ENCODE results near the gene ANKRD17. TPM values are rescaled to one million over a fixed set of nuclear protein-coding genes. Genes with fewer than 3 reads are reported as not detected.
A peak's percentile ranks its signal among the peaks of the same experiment; 100 is the strongest.

ANKRD17 gene
- total RNA-seq, 1 donor from 2014 or later: 23.9 TPM

GRCh38 chr4:73137121-73137520 lies 121.5 kb downstream of the ANKRD17 start:
- no peak for ATAC-seq
- DNase-seq (ENCODE audit: low spot score): no peak

GRCh38 chr4:73133784-73134183 lies 124.8 kb downstream of the ANKRD17 start:
- ATAC-seq (no peak), DNase-seq (ENCODE audit: low spot score) (no peak)

DNA sequence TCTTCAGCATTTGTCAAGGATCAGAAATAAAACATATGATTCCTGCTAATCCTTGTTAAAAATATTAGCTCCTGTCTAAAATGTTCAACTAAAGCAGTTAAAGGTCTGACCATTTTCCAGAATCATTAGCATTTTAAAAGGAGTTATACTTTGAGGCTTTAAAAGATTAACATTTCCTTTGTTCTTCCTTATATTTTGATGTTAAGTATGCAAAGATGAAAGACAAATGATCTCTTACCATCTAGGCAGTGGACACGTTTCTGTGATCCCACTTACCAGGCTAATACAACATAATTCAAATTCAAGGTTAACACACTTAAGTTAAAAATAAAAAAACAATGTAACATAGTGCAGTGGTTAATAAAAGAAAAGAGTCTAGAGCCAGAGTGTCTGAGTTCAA lies 127.3 kb downstream of the ANKRD17 start:
- ATAC-seq: no peak
- no peak for DNase-seq (ENCODE audit: low spot score)

- ATAC-seq (no peak), DNase-seq (ENCODE audit: low spot score) (no peak)
Observed at GRCh38 chr4:73129319-73129718, 129.3 kb downstream of the ANKRD17 start.

DNA sequence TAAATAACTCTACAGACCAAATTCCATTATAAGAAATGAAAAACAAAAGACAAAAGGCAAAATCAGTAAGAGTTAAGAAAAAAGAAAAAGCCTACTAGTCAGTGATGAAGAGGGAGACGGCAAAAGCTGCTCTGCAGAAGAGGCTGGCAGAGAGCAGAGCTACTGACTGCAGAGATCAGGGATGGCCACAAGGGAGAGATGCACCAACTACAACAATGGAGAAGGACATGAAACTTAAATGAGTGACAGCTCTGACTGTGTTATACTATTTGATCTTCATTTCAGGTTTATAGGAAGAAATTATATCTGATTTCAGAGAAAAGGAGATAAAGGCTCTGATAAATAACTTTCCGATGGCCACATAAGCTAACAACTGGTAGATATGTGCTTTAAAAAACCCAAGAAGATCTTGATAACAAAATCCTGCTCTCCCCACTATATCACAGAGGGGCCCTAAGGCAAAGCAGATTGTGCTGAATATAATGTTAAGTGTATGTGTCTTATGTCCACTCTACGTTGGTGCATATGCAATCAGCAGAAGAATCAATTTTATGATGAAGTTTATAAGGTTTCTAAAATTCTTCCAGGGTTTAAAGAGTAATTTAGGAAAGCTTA lies 130.7 kb downstream of the ANKRD17 start:
- DNase-seq (ENCODE audit: low spot score): no peak
- peak; percentile 79 for ATAC-seq

- ATAC-seq (no peak), DNase-seq (ENCODE audit: low spot score) (no peak)
Observed at GRCh38 chr4:73109493-73109892, 149.1 kb downstream of the ANKRD17 start.

GRCh38 chr4:73104695-73105094 lies 153.9 kb downstream of the ANKRD17 start:
- DNase-seq (ENCODE audit: low spot score): no peak
- ATAC-seq: peak; percentile 16

GRCh38 chr4:73103799-73104503 lies 154.6 kb downstream of the ANKRD17 start:
- DNase-seq (ENCODE audit: low spot score) (no peak), ATAC-seq (peak; percentile 94)

DNA sequence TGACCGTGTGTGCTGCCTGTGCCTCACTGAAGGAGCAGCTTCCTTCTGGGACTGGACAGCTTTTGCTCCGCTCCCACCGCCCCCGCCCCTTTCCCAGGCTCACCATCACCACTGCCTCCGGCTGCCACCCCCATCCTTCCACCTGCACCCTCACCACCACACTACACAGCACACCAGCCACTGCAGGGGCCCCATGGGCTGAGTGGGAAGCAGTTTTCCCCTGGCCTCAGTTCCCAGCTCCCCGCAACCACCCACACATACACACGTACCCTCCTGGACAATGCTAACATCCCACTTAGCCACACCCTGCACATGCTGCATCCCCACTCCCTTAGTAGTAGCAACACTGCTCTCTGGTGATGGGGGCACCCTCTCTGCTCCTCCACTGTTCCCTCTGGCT lies 159.5 kb downstream of the ANKRD17 start:
- ATAC-seq (no peak), DNase-seq (ENCODE audit: low spot score) (no peak)

DNA sequence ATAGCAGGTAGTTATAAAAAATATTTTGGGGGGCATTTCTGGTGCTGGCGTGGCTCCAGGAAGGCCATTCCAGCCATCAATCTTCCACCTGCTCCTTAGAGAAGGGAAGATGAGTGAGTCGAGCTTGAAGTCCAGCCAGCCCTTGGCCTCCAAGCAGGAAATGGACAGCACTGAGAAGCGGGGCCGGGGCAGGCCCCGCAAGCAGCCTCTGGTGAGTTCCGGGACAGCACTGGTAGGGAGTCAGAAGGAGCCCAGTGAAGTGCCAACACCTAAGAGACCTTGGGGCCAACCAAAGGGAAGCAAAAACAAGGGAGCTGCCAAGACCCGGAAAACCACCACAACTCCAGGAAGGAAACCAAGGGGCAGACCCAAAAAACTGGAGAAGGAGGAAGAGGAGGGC lies 159.9 kb downstream of the ANKRD17 start:
- ATAC-seq (peak; percentile 30), DNase-seq (ENCODE audit: low spot score) (no peak)

GRCh38 chr4:73098016-73098415 lies 160.6 kb downstream of the ANKRD17 start:
- no peak for DNase-seq (ENCODE audit: low spot score)
- no peak for ATAC-seq

DNA sequence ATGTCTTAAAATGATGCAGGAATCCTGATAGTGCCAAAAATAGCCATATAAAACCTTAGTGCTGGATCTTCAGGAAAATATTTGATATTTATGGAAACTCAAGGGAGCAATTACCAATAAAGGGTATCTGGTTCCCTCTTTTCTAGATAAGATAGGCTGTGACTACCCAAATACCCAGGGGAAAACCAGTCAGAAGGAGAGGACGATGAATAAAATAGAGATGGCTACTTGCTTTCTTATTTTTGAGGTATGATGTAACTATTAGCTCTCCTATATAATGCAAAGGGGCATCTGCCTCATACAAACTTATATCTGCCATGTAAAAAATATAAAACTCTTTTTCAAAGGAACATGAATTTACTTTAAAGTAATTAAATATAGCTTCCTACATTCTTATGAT lies 165.7 kb downstream of the ANKRD17 start:
- ATAC-seq: no peak

GRCh38 chr4:73090738-73091137 lies 167.9 kb downstream of the ANKRD17 start:
- ATAC-seq: peak; percentile 31
- no peak for DNase-seq (ENCODE audit: low spot score)

More for the DNA sequence above, 165.7 kb downstream of the ANKRD17 start:
- no peak for DNase-seq (ENCODE audit: low spot score)

GRCh38 chr4:73087871-73088270 lies 170.7 kb downstream of the ANKRD17 start:
- DNase-seq (ENCODE audit: low spot score) (no peak), ATAC-seq (no peak)

- DNase-seq (ENCODE audit: low spot score) (no peak), ATAC-seq (peak; percentile 60)
Observed at GRCh38 chr4:73086095-73086868, 172.3 kb downstream of the ANKRD17 start.

- ATAC-seq (no peak), DNase-seq (ENCODE audit: low spot score) (no peak)
Observed at GRCh38 chr4:73080789-73081188, 177.8 kb downstream of the ANKRD17 start.

DNA sequence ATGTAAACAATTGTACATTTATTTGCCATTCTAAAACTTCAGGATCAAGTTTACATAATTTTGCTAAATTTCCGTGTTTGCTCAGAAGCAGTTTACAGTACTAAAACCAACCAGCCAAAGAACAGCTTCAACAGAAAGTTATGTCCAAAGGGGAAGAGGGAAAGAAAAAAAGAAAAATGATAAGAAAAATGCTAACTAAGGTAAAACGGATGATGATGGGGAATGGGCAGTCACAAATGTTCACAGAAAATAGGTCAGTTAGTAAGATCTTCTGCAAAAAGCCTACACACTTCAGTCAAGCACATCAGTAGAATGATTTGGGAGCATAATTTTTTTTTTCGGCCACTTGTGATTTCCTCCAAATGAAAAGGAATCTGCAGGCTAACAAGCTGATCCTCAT lies 182.8 kb downstream of the ANKRD17 start:
- no peak for ATAC-seq
- no peak for DNase-seq (ENCODE audit: low spot score)

- peak; percentile 29 for ATAC-seq
Observed at GRCh38 chr4:73070074-73070390, 188.6 kb downstream of the ANKRD17 start.

DNA sequence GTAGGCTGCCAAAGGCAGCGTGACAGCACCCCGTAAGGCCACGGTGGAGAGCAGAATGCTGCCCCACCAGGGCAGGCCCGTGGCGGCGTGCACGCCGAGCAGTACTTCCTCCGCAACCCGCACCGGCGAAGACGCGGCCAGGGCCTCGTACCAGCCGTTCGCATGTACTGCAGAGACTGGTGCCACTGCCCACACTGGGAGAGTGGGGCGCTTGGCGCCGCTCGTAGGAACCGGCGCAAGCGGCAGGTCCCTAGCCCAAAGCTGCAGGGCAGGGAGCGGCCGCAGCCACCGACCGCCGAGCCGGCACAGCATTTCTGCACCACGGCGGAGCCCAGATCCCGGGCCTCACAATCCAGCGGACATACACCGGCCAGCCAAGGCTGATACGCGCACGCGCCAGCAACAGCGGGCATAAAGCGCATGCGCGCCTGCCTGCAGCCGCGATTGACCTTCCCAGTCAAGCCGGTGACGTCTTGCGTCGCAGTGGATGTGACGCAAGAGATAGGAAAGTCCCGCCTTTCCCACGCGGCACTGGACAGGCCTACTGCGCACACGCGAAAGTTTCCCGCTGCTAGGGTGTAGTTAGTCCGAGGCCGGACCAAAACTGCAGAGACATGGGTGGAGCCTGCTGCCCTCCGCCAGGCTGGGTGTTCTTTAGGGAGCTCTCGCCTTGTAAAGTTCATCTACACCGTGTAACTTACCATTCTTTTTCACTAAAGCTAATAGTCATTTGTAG lies 189.1 kb downstream of the ANKRD17 start, which contains the start of gene COX18:
COX18 (minus strand) TSS at position 379 of the 736 bp plus-strand sequence; CDS start at position 312, 67 bp downstream.
- DNase-seq (ENCODE audit: low spot score): peak; percentile 99
- peak; percentile 85 for ATAC-seq

More at GRCh38 chr4:73070074-73070390, 188.6 kb downstream of the ANKRD17 start:
- no peak for DNase-seq (ENCODE audit: low spot score)

GRCh38 chr4:73068491-73069337 lies 189.9 kb downstream of the ANKRD17 start:
- DNase-seq (ENCODE audit: low spot score) (no peak), ATAC-seq (peak; percentile 17)

Data from left lobe of liver (tissue), 2 donors.